Transverse colon (tissue), 4 donors: ENCODE results near the gene EID3.

Experiments
- EP300 ChIP-seq: sonication (generic); formaldehyde crosslinking; IDR thresholded peaks from one replicate; pipeline ENCODE4 v1.6.1; 2017; ENCODE audit warnings: antibody characterized with exemption, low read depth
- POLR2AphosphoS5 ChIP-seq, 3 donors: sonication (generic); formaldehyde crosslinking; IDR thresholded peaks; one replicate each; pipeline ENCODE4 v1.6.1; 2016; ENCODE audit warnings: antibody characterized with exemption in 3 of 3
- TF ChIP-seq, protein P1 (sequence below), 5 experiments: fragments of 200-600 bp in 3 of 5; fragments of 450-650 bp in 2 of 5; sonication (generic) in 3 of 5; IDR thresholded peaks; 1 replicate in 2 of 5; 2 replicates in 3 of 5; pipeline ENCODE4 v1.5.1; 2016 to 2017; ENCODE audit warnings: antibody characterized with exemption in 5 of 5, inconsistent platforms in 3 of 5, mild to moderate bottlenecking in 2 of 5, moderate library complexity in 1 of 5

GRCh38 chr12:104299842-104300481 lies 3.6 kb upstream of the EID3 start:
- TF ChIP-seq, protein P1, sequence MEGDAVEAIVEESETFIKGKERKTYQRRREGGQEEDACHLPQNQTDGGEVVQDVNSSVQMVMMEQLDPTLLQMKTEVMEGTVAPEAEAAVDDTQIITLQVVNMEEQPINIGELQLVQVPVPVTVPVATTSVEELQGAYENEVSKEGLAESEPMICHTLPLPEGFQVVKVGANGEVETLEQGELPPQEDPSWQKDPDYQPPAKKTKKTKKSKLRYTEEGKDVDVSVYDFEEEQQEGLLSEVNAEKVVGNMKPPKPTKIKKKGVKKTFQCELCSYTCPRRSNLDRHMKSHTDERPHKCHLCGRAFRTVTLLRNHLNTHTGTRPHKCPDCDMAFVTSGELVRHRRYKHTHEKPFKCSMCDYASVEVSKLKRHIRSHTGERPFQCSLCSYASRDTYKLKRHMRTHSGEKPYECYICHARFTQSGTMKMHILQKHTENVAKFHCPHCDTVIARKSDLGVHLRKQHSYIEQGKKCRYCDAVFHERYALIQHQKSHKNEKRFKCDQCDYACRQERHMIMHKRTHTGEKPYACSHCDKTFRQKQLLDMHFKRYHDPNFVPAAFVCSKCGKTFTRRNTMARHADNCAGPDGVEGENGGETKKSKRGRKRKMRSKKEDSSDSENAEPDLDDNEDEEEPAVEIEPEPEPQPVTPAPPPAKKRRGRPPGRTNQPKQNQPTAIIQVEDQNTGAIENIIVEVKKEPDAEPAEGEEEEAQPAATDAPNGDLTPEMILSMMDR (IDR thresholded peaks at IDR 0.05), result no peak
- TF ChIP-seq POLR2AphosphoS5 (IDR thresholded peaks at IDR 0.05) (no peak), EP300 (no peak)
